ENCODE data around the gene SIRT3.
"Not testable (repeated sequence)": the region's sequence is repeated elsewhere in the genome, so short reads cannot be mapped to it uniquely, and the experiment has no call there.

DNA sequence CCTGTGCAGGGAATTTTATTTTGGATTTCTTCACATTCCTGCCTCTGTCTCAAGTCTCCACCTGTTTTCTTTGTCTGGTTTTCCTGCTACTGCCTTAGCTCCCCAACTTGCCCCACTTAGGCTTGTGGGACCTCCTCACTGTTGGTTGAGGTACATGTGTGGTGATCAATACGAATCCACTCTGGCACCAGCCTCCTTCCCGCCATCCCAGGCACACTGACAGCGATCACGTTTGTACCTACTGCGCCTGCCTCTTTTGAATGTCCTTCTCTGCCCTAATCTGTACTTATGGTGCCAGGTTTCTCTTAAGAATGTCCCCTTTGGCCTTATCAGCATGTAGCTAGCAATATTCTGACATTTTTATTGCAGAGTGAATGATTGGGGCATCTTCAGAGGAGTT is 45.6 kb downstream of the SIRT3 start:
- TF ChIP-seq, protein P1, sequence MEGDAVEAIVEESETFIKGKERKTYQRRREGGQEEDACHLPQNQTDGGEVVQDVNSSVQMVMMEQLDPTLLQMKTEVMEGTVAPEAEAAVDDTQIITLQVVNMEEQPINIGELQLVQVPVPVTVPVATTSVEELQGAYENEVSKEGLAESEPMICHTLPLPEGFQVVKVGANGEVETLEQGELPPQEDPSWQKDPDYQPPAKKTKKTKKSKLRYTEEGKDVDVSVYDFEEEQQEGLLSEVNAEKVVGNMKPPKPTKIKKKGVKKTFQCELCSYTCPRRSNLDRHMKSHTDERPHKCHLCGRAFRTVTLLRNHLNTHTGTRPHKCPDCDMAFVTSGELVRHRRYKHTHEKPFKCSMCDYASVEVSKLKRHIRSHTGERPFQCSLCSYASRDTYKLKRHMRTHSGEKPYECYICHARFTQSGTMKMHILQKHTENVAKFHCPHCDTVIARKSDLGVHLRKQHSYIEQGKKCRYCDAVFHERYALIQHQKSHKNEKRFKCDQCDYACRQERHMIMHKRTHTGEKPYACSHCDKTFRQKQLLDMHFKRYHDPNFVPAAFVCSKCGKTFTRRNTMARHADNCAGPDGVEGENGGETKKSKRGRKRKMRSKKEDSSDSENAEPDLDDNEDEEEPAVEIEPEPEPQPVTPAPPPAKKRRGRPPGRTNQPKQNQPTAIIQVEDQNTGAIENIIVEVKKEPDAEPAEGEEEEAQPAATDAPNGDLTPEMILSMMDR (IDR thresholded peaks at IDR 0.05; ENCODE audit: insufficient read depth, low read length) = not testable (repeated sequence)
- not testable (repeated sequence) for TF ChIP-seq POLR2AphosphoS5 (IDR thresholded peaks at IDR 0.05; ENCODE audit: low read depth); REST (IDR thresholded peaks at IDR 0.05; ENCODE audit: insufficient replicate concordance, low read depth); GABPA (IDR thresholded peaks at IDR 0.05; ENCODE audit: low read depth); SPI1 (IDR thresholded peaks at IDR 0.05; ENCODE audit: borderline replicate concordance, low read depth)

Measured in HL-60 (cell line).